CD4-positive, alpha-beta T cell treated with Interleukin-1 beta for 1 hour (primary cell): ENCODE results near the gene HOXC13.

ENCODE experiments used
- DNase-seq, 2 donors: peaks; one replicate each; pipeline ENCODE4 v3.0.0-alpha.2; 2020 to 2022

The HOXC13 gene

DNA sequence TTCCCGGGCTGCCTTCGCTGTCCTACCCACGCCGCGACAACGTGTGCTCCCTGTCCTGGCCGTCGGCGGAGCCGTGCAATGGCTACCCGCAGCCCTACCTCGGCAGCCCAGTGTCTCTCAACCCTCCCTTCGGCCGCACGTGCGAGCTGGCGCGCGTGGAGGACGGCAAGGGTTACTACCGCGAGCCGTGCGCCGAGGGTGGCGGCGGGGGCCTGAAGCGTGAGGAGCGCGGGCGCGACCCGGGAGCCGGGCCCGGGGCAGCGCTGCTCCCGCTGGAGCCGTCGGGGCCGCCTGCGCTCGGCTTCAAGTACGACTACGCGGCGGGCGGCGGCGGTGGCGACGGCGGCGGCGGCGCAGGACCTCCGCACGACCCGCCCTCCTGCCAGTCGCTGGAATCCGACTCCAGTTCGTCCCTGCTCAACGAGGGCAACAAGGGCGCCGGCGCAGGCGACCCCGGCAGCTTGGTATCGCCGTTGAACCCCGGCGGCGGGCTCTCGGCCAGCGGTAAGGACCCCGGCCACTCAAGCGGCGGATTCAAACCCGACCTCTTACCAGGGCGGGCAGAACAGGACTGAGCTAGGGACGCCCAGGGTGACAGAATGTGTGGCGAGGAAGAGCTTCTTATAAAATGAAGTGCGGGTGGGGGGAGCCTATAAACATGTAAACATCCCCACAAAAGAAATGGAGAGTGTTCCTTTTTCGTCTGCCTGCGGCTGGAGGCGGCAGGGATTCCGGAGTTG, 16.6 kb downstream of the HOXC13 start:
- no peak for DNase-seq

DNA sequence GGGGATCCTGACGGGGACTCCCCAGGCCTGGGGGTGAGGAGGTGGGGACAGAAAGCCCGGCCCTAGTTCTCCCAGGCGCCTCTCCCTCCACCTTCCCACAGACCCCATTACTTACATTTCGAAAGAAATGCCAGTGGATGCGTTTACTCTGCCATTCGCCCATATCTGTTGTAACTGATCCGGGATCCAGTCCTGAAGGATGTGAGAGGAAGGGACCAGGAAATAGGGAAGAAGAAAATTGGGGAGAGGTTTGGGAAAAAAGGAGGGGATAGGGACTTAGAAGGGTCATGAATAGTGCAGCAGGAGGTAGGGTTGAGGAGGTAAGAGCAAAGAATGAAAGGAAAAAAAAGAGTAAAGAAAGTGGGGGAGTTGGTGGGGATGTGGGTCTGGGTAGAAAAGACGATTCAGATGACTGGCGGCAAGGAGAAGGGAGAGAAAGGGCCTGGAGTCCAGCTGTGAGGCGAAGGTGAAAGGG, 17.2 kb downstream of the HOXC13 start:
- no peak for DNase-seq

DNA sequence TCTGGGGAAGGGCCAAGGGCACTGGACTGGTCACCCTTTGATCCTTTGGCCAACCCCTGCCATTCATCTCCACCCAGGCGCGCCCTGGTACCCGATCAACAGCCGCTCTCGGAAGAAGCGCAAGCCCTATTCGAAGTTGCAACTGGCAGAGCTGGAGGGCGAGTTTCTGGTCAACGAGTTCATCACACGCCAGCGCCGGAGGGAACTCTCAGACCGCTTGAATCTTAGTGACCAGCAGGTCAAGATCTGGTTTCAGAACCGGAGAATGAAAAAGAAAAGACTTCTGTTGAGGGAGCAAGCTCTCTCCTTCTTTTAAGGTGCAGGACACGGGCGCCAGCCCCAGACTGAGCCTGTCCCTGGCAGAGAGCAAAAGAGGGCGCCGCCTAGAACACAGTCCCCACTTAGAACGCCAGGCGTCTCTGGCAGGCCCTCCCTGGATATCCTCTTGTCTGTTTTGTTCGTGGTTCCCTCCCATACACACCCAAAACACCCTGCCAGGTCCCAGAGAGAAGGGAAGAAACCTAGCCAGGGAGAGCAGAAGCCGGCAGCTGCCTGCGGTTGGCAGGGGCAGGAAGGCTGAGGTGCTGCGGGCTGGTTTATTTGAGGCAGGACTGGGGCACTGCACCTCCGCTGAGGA, 17.7 kb downstream of the HOXC13 start:
- DNase-seq: no peak

DNA sequence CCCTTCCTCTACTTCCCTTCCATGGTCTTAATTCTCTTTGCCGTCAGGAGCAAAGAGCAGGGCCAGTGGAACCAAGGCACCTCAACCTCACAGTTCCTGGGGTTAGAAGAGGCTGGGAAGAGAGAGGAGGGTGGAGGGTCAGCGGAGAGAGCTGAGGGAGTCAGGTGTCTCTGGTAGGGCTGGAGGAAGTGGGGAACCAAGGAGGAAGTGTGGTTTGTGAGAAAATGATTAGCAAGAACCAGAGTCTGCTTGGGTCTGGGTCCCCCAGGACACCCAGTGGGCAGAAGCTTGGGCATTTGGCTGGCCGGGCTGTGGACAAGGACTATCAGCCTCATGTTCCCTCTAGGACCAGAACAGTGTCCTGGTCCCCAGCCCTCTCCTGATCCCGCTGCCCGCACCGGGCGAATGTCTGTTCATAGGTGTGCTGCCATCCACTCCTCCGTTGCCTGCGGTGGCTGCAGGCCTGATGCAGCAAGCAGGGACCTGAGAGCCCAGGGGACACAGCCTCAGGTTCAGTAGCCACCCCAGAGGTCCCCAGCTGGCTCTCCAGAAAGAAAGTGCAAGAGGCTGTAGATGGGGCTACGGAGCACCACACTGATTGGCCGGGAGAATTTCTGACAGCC, 18.4 kb downstream of the HOXC13 start:
- no peak for DNase-seq

DNA sequence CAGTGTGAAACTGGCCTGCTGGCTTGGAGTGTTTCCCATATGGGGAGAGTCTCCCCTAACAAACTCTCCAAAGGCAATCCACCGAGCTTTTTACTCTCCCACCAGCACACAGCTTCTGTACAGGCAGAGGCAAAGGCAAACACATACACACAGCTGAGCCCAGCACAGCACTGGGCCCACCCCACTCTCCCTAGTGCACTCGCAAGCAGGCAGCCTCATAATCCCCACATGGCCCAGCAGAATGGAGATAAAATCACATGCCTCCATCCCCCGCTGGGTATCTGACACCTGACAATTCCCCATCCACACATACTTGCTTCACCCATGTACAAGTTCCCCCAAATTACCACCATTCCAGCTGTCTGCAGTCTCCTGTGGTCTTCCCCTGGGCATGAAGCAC, 19.5 kb downstream of the HOXC13 start:
- no peak for DNase-seq

DNA sequence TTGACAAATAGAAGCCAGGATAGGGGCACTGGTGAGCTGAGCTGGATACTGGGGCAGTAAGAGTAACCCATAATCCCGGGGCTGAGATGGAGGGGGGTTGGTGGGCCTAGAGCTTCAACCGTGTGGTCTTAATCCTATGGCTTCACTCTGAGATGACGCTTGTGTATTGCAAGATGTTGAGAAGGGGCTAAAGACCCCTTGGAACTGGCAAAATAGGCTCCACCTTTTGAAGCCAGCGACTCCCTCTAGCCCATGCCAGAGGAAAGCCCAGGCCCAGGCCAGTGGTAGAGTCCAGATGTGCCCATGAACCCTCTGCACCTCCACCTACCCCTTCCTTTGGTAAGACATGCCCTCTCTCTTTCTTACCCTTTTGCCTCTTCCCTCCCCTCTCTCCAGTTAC, 20.7 kb downstream of the HOXC13 start:
- DNase-seq: no peak

DNA sequence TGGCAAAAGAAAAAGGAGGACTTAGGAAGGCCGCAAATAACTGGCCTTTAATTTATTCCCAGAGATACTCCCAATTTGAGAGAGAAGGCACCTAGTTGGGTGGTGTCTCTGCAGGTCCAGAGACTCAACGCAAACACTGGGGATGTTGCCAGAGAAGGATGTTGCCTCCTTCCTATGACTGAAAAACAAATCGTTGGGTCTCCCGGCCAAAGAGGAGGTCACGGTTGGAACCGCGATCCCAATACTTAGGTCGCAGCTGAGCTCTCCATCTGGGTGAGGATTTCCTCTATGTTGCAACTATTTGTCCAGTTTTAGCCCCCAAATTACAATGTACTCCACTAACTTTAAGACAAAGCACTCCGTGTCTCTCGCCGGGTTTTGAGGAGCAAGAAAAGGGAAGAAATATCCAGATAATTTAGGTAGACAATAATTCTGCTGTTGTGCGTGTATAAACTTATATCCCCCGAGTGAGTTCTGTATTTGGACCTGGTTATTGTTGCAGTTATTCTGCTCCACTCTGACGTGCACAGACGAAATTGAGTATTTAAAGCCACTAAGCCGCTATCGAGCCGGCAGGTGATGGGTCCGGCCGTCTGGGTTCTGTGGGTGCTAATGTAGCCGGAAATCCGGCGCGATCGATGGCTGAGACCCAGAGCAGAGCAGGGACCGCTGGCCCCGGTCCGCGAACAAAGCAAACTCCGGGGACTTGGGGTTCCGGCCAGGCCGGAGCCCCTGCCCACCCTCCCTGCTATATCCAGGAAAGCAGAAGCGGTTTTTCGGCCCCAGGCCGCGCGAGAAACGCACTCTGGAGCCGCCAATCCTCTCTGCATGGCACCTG, 21.8 kb downstream of the HOXC13 start:
- DNase-seq: no peak

DNA sequence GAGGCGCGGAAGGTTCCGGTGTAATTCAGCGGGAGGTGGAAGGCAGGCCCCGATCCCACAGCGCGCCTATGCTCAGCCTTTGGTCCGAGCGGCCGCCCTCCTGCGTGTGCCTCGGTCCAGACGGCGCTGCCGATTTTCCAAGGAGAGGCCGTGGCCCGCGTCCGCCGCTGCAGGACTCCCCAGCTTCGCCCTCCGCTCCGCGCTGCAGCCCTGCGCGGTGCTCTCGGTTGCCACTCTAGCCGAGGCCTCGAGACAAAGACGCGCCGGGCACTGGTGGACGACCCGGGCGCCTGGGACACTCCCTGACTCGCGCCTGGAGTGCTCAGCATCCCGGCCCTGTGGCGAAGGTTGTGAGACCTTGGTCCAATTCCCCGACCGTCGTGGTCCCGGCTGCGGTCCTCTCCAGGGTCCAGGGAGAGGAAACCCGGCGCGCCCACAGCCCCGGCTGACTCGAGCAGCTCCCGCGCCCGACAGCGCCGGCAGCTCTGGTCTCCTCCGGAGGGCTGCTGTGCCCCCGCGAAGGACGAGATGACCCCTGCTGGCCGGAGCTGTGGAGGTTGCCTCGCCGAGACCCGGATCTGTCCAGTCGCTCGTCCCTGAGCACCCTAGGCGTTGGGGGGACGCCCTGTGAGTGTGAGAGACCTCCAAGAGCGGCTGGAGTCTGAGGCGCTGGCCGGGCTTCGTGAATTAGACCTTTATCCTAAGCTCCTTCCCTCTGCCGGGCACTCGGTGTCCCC, 22.6 kb downstream of the HOXC13 start:
- DNase-seq: no peak

DNA sequence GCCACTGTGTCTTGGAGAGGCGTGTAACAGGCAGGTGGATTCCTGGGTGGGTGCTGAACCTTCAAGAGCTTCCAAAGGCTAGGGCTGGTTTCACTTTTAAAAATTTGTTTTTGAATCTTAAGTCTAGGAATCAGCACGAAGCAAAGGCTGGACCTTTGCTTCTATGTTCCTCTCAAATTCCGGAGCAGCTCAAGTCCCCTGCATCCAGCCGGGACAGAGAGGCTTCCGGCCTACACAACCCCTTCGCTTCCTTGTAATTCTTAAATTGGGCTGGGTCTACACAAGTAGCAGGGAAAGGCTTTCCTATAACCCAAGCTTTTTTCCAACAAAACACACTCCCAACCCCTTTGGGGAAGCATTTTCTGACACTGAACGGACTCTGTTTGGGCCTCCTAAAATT, 24.4 kb downstream of the HOXC13 start:
- DNase-seq: no peak

DNA sequence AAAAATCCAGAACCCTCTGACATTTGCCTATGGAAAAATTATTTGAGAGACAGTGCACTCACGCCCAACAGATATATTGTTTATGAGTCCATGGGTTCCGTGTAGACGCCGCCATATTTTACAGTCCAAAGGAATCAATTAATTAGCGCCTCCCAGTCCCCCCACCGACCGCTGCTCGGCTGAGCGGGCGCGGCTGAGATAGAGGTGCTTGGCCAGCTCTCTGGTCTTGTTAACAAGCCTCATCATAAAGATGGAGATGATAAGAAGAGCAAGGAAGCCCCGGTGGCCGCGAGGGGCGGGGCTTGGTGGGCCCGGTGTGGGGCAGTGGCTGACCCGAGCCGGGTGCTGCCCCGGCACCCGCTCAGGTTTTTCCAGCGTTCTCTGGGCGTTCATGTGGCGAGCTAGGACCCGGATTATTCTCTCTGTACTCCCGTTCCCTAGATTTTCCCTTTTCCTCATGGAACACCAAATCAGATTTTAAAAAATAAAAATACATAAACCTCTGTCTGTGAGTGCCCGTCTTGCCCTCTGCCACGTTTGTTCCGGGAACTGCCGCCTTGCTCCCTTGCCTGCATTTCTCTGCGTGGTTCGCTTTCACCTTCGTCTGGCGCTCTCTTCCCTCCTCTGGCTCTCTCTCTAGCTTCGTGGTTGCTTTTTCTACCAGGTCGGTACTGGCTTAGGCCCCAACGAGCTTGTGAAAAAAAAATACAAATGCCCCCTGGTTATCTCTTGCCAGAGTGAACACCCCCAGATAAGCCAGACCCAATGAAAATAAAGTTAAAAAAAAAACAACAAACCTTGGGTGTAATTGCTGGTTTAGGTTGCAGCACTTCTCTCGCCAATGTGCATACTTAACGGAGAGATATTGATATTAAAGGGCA, 25.0 kb downstream of the HOXC13 start:
- DNase-seq: no peak

DNA sequence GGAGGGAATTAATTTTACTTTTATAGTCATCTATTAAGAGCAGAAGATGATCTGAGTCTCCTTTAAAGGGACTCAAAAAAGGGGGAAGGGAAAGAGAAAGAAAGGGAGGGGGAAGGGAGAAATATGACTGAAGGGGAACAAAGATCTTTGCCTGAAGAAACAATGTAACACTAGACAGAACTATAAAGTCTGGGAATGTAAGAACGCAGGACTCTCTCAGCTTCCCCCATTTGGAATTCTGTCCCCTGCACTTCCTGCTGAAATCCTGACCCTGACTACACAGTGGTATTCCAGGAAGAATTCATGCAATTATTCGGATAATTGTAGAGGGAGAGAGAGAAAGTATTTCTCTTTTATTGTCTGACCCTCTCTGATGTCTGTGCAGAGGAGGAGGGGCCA, 25.7 kb downstream of the HOXC13 start:
- DNase-seq: no peak

DNA sequence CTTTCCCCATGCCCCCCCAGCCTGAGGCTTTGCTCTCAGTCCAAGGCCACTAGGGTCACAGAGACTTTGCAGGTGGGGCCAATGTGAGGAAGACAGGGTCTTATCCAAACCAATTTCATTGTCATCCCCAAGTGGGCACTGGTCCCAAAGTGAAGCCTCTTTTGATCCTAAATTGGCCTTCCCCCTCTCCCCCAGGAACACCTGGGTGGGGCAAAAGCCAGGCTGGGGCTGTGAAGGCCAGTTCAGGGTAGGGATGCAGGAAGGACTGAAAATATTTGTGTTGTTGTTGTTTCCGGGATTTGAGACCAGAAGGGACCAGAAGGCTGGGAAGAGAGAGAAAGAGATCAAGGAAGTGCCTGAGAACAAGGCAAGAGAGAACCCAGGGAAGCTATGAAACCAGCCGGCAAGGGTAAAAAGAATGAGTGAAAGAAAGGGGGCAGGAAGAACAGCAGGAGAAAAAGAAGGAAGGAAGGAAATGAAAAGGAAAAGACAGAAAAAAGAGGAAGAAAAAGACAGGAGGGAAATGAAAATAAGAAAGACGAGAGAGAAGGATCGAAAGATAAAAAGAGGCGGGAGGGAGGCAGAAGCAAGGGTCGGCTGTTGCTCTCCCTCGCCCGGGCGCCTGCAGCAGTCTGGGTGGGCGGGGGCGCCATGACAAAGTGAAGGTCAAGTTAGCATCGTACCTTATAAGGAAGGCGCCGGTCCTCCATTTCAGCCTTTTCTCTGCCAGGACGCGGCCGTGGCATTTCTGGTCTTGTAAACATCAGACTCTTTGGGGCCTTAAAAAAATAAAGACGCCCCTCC, 26.9 kb downstream of the HOXC13 start:
- DNase-seq: no peak

DNA sequence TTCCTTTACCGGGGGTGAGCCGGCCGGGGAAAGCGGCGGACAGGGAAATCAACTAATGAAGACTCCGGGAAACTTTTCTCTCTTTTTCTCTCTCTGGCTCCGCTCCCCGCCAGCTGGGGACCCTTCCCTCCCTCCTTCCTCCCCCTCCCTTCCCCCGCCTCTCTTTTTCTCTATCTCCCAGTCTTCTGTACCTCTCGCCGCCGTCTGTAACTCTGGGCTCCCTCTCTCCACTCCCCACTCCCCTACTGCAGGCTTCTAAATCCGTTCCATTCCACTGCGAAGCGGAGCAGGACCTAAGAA, 27.4 kb downstream of the HOXC13 start:
- DNase-seq: no peak

DNA sequence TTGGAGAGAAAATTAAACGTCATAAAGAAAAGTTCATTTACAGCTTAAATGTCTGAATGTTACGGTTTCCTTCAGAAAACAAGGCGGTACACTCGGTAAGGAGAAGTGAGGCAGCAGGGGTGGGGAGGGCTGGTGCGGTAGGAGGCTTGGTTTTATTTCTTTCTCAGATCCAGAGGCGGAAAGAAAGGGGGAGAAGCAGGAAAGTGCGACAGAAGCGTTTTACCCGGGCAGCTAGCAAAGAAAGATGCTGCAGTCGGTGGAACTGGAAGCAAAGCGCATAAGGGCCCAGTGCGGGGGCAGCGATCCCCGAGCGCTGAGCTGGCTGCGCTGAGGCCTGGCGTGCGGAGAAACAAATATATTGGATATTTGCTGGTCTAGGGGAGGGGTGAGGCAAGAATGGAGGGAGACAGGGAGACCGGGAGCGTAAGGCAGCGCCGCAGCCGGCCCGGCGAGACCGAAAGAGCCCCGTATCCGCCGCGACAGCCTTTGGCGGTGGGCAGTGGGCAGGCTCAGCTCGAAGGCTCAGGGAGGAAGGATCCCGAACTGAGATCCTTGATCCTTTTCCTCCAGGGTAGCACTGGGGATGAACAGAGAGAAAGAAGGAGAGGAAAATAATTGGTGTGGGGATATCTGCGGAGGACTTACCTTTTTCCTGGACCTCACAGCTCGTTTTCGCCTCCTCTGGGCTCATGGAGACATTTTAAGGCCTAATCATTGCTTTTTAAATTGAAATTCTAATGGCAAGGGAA, 27.9 kb downstream of the HOXC13 start:
- DNase-seq: no peak

DNA sequence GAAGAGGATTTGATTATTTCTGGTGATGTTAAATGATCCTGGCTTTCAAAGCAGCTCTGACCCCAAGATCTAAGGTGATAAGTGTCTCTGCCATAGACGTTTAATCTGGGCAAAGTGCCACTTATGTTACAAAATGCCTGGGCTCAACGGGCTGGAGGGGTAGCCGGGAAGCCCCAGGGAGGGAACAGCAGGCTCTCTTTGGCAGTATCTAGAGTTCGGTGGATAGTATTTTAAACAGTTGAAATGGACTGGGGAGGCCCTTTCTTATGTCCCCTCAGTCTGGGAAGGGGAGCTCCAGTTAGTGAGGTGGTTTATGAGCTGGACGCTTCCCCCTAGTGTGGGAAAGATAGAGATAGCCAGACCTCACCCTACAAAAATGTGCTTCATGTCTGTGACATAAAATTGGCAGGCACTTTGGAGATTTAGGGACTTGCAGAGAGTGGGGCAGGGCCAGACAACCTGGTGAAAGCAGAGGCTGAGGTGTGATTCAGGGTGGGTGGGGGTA, 28.8 kb downstream of the HOXC13 start:
- no peak for DNase-seq

DNA sequence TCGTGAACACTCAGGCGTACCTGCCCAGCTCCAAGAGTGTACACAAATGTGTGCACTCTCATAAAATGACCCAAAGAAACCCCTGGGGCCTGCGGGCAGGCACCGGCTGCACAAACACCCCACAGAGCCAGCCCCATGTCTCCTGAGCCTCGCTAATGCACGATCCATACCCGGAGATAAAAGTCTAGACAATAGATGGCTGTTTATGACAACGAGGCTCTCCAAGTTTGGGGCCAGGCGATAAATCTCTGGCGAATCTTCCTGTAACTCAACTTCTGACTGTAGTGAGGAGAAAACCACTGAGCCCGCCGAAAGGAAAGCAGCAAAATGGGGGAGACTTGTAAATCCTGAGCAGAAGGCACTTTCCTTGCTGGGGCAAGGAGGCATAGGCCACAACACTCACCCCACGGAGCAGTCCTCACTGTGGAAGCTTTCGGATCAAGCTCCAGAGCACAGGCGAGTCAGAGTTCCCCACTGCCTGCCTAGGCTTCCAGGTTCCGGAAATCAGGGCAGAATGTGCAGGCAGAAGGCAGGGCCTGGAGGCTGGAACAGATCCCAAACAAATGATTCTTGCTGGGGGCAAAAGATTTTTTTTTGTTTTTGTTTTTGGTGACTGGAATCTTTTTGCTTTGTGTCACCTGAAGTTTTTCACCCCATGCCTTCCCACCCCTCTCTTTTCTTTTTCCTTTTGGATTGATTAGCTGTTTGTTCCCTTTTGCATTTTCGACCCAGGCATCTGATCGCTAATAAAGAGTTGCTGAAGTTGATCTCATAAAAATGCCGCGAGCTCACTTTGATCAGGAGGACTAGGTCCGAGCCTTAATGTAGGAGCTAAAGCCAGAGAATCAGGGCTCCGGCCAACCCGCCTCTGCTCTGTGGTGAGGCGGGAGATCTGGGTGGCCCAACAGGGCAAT, 29.8 kb downstream of the HOXC13 start:
- DNase-seq: no peak

DNA sequence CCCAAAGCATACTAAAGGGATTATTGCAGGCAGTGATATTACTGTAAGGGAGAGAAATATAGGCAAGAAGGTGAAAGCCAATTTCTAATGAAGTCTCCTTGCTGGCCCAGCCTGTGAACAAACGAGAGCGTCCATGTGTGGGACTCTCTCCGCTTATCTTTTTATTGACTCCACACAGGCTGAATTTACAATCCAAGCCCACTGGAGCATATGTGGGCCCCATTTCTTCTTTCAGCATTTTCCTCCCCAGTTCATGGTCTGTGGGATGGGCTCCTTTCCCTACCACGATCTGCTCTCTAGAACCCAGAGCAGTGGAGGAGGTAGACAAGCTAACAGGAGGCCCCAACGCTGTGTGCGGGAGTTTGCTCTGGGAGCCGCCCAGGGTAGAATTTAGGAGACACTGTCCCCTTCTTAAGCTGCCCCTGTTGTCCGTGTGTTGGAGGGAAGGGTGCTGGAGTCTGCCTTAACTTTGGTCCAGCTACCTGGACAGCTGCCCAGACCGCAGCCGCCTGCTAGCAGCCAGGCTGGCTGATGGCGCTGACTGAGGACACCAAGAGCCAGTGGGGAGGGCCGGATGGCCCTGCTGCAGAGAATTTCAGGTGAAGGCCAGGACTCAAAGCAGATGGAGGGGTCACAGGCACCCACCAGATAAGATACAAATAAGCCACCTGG, 31.1 kb downstream of the HOXC13 start:
- DNase-seq: no peak

DNA sequence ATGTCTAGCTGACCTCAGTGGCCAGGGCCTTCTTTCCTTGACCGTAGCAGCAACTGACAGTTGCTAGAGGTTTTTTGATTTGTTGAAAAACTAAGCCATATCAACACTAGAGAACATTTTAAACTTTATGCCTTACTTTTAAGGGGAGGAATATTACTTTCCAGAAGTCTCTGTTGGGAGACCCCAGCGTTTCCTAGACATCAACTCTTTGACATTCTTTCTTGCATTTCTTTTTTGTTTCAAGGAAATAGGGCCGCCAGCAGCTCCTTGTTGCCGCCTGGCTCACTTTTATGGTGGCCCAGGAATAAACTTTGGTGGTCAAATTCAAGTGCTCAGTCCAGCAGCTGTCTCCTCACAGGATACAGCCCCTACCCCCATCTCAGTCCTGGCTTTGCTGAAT, 31.8 kb downstream of the HOXC13 start:
- no peak for DNase-seq
